Stimulated activated CD8-positive, alpha-beta memory T cell treated with anti-CD3 and anti-CD28 coated beads, Interleukin-15, amount 100 ng/mL, for 1 hour (primary cell): ENCODE results near the gene AGPAT2.
"Not testable (repeated sequence)": the region's sequence is repeated elsewhere in the genome, so short reads cannot be mapped to it uniquely, and the experiment has no call there.

ENCODE experiments used
- DNase-seq: peaks from one replicate; pipeline ENCODE4 v3.0.0-alpha.2; 2020; ENCODE audit warnings: low read depth

Gene AGPAT2

GRCh38 chr9:136645352-136645902, 41.8 kb downstream of the AGPAT2 start:
- DNase-seq = no peak

GRCh38 chr9:136644593-136645351, 42.5 kb downstream of the AGPAT2 start:
- DNase-seq = peak; percentile 47

GRCh38 chr9:136644343-136644592, 43.0 kb downstream of the AGPAT2 start:
- no peak for DNase-seq

GRCh38 chr9:136643596-136644342, 43.5 kb downstream of the AGPAT2 start:
- DNase-seq = no peak

DNA sequence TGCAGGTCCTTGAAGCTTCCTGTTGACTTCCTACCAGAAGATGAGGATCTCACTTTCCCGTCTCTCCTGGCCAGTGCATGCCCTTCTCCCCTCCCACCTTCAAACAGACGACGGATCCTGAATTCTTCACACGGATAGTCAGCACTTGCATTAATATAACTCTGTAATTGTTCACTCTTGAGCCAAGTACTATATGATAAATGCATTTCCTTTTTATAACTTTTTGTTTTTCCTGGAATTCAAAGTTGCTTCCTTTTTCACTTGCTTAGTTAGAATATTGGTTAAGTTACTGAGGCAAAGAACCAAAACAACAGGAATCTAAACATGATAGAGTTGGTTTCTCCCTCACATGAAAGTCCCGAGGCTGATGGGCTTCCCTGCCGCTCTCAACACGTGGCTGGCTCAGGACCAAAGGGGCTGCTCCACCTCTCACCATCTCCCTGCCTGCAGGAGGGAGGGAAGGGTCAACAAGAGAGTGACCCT, 44.8 kb downstream of the AGPAT2 start:
- no peak for DNase-seq

GRCh38 chr9:136640171-136641111, 46.8 kb downstream of the AGPAT2 start:
- DNase-seq = no peak

- DNase-seq = no peak
Observed at GRCh38 chr9:136634904-136635303, 52.4 kb downstream of the AGPAT2 start.

DNA sequence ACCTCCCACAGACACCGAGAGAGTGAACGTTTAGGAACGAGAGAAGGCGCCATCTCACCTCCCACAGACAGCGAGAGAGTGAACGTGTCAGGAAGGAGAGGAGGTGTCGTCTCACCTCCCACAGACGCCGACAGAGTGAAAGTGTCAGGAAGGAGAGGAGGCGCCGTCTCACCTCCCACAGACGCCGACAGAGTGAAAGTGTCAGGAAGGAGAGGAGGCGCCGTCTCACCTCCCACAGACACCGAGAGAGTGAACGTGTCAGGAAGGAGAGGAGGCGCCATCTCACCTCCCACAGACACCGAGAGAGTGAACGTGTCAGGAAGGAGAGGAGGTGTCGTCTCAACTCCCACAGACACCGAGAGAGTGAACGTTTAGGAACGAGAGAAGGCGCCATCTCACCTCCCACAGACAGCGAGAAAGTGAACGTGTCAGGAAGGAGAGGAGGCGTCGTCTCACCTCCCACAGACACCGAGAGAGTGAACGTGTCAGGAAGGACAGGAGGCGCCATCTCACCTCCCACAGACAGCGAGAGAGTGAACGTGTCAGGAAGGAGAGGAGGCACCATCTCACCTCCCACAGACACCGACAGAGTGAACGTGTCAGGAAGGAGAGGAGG, 54.7 kb downstream of the AGPAT2 start:
- not testable (repeated sequence) for DNase-seq

DNA sequence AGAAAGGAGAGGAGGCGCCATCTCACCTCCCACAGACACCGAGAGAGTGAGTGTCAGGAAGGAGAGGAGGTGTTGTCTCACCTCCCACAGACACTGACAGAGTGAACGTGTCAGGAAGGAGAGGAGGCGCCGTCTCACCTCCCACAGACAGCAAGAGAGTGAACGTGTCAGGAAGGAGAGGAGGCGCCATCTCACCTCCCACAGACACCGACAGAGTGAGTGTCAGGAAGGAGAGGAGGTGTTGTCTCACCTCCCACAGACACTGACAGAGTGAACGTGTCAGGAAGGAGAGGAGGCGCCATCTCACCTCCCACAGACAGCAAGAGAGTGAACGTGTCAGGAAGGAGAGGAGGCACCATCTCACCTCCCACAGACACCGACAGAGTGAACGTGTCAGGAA, 55.2 kb downstream of the AGPAT2 start:
- not testable (repeated sequence) for DNase-seq

DNA sequence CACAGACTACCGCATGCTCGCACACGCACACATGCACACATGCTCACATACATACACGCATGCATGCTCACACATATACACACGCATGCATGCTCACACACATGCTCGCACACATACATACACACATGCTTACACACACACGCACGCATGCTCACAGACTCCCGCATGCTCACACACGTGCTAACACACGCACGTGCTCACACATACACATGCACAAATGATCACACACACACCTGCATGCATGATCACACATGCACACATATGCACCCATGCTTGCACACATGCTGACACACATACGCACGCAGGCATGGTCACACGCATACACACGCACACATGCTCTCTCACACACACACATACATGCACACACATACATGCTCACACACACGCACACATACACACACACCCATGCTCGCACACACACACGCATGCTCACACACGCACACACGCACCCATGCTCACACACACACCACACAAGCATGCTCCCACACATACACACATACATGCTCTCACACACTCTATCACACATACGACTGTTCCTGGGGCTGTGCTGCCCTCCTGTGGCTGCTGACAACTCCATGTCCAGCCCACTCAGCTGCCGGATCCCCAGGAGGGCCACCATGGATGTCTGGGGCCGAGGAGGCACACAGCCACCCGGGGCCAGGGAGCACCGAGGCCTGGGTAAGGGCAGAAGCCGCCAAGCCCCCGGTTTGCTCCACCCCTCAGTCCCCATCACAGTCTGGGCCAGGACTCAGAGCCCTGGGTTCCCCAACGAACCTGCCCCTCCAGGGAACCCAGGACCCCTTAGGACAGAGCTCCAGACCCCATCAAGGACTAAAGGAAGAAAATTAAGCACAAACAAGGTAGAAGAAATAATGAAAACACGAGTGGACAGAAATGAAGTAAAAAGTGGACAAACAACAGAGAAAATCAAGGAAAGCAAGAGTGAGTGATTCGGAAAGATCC, 55.9 kb downstream of the AGPAT2 start:
- peak; percentile 63 for DNase-seq

GRCh38 chr9:136630662-136630992, 56.6 kb downstream of the AGPAT2 start:
- no peak for DNase-seq

DNA sequence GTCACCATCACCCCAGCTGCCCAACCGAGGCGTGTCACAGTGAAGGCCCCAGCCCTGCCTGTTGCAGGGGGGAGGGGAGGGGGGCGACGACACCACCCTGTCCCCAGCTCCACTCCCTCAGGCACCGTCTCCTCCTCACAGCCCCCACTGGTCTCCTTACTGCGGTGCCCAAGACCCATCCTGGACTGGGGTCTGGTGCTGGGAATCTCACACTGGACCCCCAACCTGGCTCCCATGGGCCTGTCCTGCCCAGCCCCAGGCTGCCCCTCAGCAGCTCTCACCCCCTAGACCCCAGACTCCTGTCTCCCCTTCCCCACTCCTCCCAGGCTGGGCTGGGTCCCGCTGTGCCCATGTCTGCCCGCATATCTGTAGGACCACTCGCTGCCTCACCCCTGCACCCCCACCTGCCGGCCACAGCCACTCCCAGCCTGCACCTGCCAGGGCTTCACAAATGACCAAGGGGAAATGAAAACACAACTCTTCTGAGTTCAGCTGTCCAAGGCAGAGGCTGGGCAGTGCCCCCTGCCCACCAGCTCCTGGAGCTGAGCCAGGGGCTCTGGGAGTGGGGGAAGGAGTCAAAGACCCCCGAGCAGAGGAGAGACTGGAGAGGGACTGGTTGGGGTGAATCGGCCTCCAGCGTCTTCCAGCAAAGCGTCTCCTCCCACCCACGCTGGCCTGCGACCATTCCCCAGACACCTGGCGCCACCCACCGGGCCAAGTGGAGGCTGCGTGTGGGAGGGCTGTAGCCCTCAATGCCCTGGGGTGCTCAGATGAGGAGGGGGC, 57.2 kb downstream of the AGPAT2 start:
- peak; percentile 32 for DNase-seq

- DNase-seq = no peak
Observed at GRCh38 chr9:136629001-136629878, 58.0 kb downstream of the AGPAT2 start.

- DNase-seq = no peak
Observed at GRCh38 chr9:136628268-136628667, 59.0 kb downstream of the AGPAT2 start.

DNA sequence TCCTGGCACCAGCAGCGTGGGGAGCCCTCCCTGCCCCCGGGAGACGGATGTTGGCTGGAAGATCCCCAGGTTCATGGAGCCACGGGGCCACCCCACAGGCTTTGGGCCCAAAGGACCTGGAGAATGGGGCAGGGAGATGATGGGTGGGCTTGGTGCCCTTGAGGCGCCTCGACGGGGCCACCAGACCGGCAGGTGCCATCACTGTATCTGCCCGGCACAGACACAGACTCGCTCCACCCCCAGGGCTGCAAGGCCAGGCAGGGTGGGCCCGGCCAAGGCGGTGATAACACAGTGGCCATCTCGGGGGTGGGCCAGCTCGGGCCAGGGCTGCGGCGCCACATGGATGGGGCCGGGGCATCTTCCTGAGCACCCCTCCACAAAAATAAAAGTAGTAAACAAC, 59.6 kb downstream of the AGPAT2 start:
- DNase-seq = no peak

DNA sequence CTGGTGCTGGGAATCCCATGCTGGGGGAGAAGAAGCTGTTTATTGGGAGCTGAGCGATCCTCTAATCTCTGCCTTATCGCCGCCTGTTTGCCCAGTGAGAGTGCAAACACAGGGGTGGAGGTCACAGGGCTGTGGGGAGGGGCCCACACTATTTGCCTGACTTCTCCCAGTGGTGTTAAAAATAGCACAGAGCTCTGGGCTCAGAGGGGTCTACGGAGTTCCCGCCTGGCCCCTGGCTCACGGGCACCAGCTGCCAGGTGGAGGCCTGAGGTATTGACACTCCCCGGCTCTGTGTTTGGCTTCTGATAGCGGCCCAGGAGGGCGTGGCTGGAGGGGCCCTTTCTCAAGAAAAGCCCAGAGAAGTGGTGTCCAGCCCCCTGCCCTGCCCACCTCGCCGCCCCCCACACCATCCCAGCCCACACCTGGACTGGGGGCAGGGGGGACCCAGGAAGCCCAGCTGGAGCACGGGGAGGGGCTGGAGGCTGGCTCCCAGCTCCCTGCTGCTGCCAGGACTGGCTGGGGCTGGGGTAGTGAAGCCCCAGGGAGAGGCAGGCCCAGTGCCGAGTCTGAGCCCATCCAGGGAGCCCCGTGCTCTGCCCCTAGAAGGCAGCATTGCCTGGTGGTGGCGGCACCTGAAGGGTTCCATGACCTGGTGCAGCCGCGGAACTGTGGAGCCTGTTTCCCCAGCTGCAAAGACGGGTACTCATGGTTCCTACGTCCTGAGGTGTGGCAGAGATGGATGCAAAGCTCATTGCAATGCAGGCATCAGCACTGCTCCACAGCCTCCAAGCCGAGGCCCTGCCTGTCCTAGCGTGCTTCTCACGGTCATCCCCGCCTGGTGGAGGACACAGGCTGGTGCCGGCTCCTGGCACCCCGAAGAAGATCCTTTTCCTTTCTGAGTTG, 60.3 kb downstream of the AGPAT2 start:
- DNase-seq = no peak

DNA sequence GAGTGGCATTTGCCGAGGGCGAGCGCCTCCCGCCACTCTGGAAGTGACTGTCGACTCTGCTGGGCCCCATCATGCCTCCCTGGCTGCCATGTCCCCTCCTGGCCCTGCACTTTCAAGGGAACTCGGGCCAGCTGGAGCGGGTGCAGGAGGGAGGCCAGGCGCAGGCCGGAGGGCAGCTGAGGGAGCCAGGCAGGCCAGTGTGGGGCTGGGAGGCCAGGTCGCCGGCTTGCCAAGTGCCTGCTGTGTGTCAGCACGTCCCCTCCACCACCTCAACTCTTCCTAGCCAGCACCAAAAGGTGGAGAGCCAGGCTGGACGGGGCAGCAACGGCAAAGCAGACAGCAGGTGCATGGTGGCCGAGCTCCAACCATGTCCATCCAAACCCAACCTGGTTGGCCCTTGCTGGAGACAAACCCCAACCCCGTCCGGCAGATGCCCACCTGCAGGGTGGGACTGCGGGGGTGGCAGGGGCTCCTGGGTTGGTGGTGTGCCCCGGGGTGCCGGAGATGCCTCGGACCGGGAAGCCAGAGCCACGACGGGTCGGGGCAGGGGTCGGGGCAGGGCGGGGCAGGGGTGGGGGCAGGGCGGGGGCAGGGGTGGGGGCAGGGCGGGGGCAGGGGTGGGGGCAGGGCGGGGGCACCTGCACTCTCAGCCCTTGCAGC, 61.1 kb downstream of the AGPAT2 start:
- no peak for DNase-seq
